Activated CD8-positive, alpha-beta T cell treated with anti-CD3 and anti-CD28 coated beads for 36 hours (primary cell): ENCODE results near the gene SLC12A7. TPM values are rescaled to one million over a fixed set of nuclear protein-coding genes. Genes with fewer than 3 reads are reported as not detected.

Experiments used
- ATAC-seq: fragments of 200-7000 bp; cut with Tn5 transposase; one replicate; pipeline ENCODE4 v1.10.0; 2021; ENCODE audit warnings: mild to moderate bottlenecking, moderate library complexity
- CTCF ChIA-PET: fragments of 350-600 bp; sonication (Branson Sonifier 250); formaldehyde crosslinking; loops from one replicate; lab custom pipeline; 2021; ENCODE audit warnings: antibody characterized with exemption; lab: Charles Lee
- POLR2A ChIA-PET: fragments of 350-600 bp; sonication (Branson Sonifier 250); formaldehyde crosslinking; loops from one replicate; lab custom pipeline; 2021; ENCODE audit warnings: antibody characterized with exemption; lab: Charles Lee
- DNase-seq: peaks from one replicate; pipeline ENCODE4 v3.0.0-alpha.2; 2020
- H3K27ac Mint-ChIP-seq: one replicate; pipeline ENCODE4 v1.8.0; 2021; ENCODE audit warnings: mild to moderate bottlenecking, mixed read lengths
- H3K27me3 Mint-ChIP-seq: one replicate; pipeline ENCODE4 v1.8.0; 2021; ENCODE audit warnings: mixed read lengths
- H3K36me3 Mint-ChIP-seq: one replicate; pipeline ENCODE4 v1.8.0; 2021; ENCODE audit warnings: low read depth, mixed read lengths
- H3K4me1 Mint-ChIP-seq: one replicate; pipeline ENCODE4 v1.8.0; 2021; ENCODE audit warnings: low read depth, mixed read lengths
- H3K4me3 Mint-ChIP-seq: one replicate; pipeline ENCODE4 v1.8.0; 2021; ENCODE audit warnings: mild to moderate bottlenecking, moderate library complexity, mixed read lengths
- H3K9me3 Mint-ChIP-seq: one replicate; pipeline ENCODE4 v1.8.0; 2021; ENCODE audit warnings: mixed read lengths
- intact Hi-C: fragments of 100-400 bp; cut with micrococcal nuclease; formaldehyde crosslinking; loops from one replicate; pipeline ENCODE4 v1.10.0; 2022
- total RNA-seq, 2 experiments: library from RNA; stranded (reverse); gene quantifications; one replicate each; pipeline ENCODE4 v1.2.3, GENCODE V29; 2021
- TF ChIP-seq, protein P1 (sequence below): fragments of 200-600 bp; IDR thresholded peaks from one replicate; pipeline ENCODE4 v1.8.0; 2022; ENCODE audit warnings: antibody characterized with exemption, mild to moderate bottlenecking

Gene SLC12A7
- total RNA-seq, 2 experiments from 2014 or later, result 21.6 to 24.8 TPM

DNA sequence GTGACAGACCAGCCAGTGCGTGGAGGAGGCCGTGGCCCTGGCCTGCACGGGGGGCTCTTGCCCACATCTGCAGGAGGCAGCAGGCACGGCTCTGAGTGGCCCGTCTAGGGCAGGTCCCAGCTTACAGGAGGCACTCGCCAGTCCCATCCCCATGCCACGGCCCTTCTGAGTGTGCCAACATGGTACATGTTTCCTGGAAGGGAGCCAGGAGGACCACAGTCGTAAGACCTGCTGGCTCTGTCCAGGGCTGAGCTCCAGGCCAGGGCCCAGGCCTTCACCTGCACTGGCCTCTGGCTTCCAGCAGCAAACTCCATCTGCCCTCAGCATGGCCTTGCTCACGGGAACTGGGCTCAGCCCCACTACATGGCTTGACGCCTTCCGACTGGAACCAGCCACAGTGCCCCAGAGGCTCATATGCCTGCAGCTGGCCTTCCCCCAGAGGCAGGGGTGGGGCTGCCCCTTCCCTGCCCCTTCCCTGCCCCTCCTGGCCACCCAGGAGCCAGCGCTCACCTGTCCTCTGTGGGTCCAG, 99.5 kb downstream of the SLC12A7 start:
- no peaks in the 10 kb centered on the region for H3K36me3 Mint-ChIP-seq
- no peaks in the 10 kb centered on the region for H3K9me3 Mint-ChIP-seq
- no peak for ATAC-seq
- ChIA-PET POLR2A (no interaction called here), CTCF (interaction anchor here (0.9 to 9.8 kb wide), 4 partner anchors 61 to 128 kb away, joined by 3 to 105 read pairs (median 12); no protein-coding TSS in a partner anchor)
- H3K4me1 Mint-ChIP-seq, result peaks cover 14% of the 10 kb centered on the region
- intact Hi-C loops, result loop anchor here (5.0 kb wide), 1 partner anchor 90 kb away; no protein-coding TSS in a partner anchor
- H3K27ac Mint-ChIP-seq, result no peak overlapping the region
- H3K4me3 Mint-ChIP-seq, result no peak overlapping the region
- TF ChIP-seq, protein P1, sequence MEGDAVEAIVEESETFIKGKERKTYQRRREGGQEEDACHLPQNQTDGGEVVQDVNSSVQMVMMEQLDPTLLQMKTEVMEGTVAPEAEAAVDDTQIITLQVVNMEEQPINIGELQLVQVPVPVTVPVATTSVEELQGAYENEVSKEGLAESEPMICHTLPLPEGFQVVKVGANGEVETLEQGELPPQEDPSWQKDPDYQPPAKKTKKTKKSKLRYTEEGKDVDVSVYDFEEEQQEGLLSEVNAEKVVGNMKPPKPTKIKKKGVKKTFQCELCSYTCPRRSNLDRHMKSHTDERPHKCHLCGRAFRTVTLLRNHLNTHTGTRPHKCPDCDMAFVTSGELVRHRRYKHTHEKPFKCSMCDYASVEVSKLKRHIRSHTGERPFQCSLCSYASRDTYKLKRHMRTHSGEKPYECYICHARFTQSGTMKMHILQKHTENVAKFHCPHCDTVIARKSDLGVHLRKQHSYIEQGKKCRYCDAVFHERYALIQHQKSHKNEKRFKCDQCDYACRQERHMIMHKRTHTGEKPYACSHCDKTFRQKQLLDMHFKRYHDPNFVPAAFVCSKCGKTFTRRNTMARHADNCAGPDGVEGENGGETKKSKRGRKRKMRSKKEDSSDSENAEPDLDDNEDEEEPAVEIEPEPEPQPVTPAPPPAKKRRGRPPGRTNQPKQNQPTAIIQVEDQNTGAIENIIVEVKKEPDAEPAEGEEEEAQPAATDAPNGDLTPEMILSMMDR, result no peak
- DNase-seq, result no peak
- peaks cover 31% of the 10 kb centered on the region for H3K27me3 Mint-ChIP-seq

GRCh38 chr5:1011741-1012312, 100.0 kb downstream of the SLC12A7 start:
- H3K9me3 Mint-ChIP-seq, result no peaks in the 10 kb centered on the region
- H3K4me3 Mint-ChIP-seq, result no peak overlapping the region
- no peak overlapping the region for H3K27ac Mint-ChIP-seq
- CTCF ChIA-PET, result interaction anchor here (0.9 to 9.8 kb wide), 6 partner anchors 21 to 129 kb away, joined by 3 to 105 read pairs (median 8); no protein-coding TSS in a partner anchor
- POLR2A ChIA-PET, result no interaction called here
- TF ChIP-seq, protein P1, result no peak
- DNase-seq (no peak), ATAC-seq (no peak)
- peaks cover 14% of the 10 kb centered on the region for H3K4me1 Mint-ChIP-seq
- peaks cover 35% of the 10 kb centered on the region for H3K27me3 Mint-ChIP-seq
- intact Hi-C loops, result loop anchor here (5.0 kb wide), 1 partner anchor 90 kb away; no protein-coding TSS in a partner anchor
- no peaks in the 10 kb centered on the region for H3K36me3 Mint-ChIP-seq

DNA sequence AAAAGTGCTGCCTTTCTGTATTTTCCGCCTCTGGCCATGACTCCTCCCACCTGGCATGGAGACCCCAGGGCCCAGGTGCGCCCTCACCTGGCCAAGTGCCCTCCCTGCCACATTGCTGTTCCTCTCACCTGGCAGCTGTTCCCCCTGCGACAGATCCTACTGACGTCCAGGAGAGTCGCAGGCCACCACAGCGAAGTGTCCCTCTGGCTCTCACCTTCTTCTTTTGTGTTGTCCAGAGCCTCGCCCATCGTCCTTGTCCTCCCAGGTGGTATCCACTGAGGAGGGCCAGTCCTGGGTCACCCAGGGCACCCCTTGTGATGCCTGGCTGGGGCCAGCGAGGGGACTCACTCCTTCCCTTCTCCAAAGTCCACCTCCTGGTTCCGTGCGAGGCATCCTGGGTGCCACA, 100.6 kb downstream of the SLC12A7 start:
- TF ChIP-seq, protein P1, result peak; percentile 60
- no peaks in the 10 kb centered on the region for H3K36me3 Mint-ChIP-seq
- DNase-seq (peak; percentile 79), ATAC-seq (peak; percentile 78)
- no peaks in the 10 kb centered on the region for H3K9me3 Mint-ChIP-seq
- peaks cover 14% of the 10 kb centered on the region for H3K4me1 Mint-ChIP-seq
- intact Hi-C loops, result loop anchor here (5.0 kb wide), 1 partner anchor 89 kb away; no protein-coding TSS in a partner anchor
- H3K4me3 Mint-ChIP-seq, result no peak overlapping the region
- H3K27me3 Mint-ChIP-seq, result peaks cover 40% of the 10 kb centered on the region
- ChIA-PET CTCF (interaction anchor here (0.7 to 9.8 kb wide), 15 partner anchors 15 to 151 kb away, joined by 3 to 105 read pairs (median 4); no protein-coding TSS in a partner anchor), POLR2A (interaction anchor here (1.1 kb wide), 1 partner anchor 42 kb away, joined by 3 read pairs; no protein-coding TSS in a partner anchor)
- no peak overlapping the region for H3K27ac Mint-ChIP-seq

- ChIA-PET CTCF (interaction anchor here (0.7 to 9.8 kb wide), 18 partner anchors 14 to 152 kb away, joined by 3 to 105 read pairs (median 4); no protein-coding TSS in a partner anchor), POLR2A (interaction anchor here (1.1 to 1.3 kb wide), 2 partner anchors 41 to 60 kb away, joined by 3 to 6 read pairs; no protein-coding TSS in a partner anchor)
- intact Hi-C loops, result loop anchor here (5.0 kb wide), 1 partner anchor 88 kb away; no protein-coding TSS in a partner anchor
- peaks cover 17% of the 10 kb centered on the region for H3K4me1 Mint-ChIP-seq
- DNase-seq (no peak), ATAC-seq (peak; percentile 21)
- H3K9me3 Mint-ChIP-seq, result no peaks in the 10 kb centered on the region
- H3K4me3 Mint-ChIP-seq, result no peak overlapping the region
- H3K27me3 Mint-ChIP-seq, result peaks cover 46% of the 10 kb centered on the region
- no peaks in the 10 kb centered on the region for H3K36me3 Mint-ChIP-seq
- TF ChIP-seq, protein P1, result no peak
- no peak overlapping the region for H3K27ac Mint-ChIP-seq
These were observed 101.2 kb downstream of the SLC12A7 start for GRCh38 chr5:1010641-1011046.

GRCh38 chr5:1010181-1010510, 101.7 kb downstream of the SLC12A7 start:
- no peaks in the 10 kb centered on the region for H3K9me3 Mint-ChIP-seq
- H3K4me3 Mint-ChIP-seq, result no peak overlapping the region
- ChIA-PET CTCF (interaction anchor here (0.6 to 9.8 kb wide), 16 partner anchors 11 to 157 kb away, joined by 3 to 105 read pairs (median 4); no protein-coding TSS in a partner anchor), POLR2A (interaction anchor here (1.3 kb wide), 1 partner anchor 59 kb away, joined by 6 read pairs; no protein-coding TSS in a partner anchor)
- H3K4me1 Mint-ChIP-seq, result peaks cover 17% of the 10 kb centered on the region
- TF ChIP-seq, protein P1, result no peak
- peaks cover 48% of the 10 kb centered on the region for H3K27me3 Mint-ChIP-seq
- H3K27ac Mint-ChIP-seq, result no peak overlapping the region
- no peaks in the 10 kb centered on the region for H3K36me3 Mint-ChIP-seq
- ATAC-seq (no peak), DNase-seq (no peak)
- intact Hi-C loops, result loop anchor here (5.0 kb wide), 1 partner anchor 88 kb away; no protein-coding TSS in a partner anchor
